Left lung (tissue), 10 donors: ENCODE results near the gene DLG2. TPM values are rescaled to one million over a fixed set of nuclear protein-coding genes. Genes with fewer than 3 reads are reported as not detected.

Experiments used
- ATAC-seq: fragments of 200-7000 bp; cut with Tn5 transposase; one replicate; pipeline ENCODE4 v1.9.1; 2020; ENCODE audit warnings: moderate library complexity
- DNase-seq, 4 donors: peaks; one replicate each; pipeline ENCODE4 v3.0.0-alpha.2; 2013 to 2020
- H3K27ac ChIP-seq, 2 donors: fragments of 200-600 bp; sonication (generic) in 1 of 2; one replicate each; pipeline versions ENCODE4 v1.5.0 to v1.8.0; 2020 to 2021
- H3K27me3 ChIP-seq, 2 donors: fragments of 200-600 bp; sonication (generic) in 1 of 2; one replicate each; pipeline versions ENCODE4 v1.5.0 to v1.8.0; 2020 to 2021
- H3K36me3 ChIP-seq, 2 donors: fragments of 200-600 bp; sonication (generic) in 1 of 2; one replicate each; pipeline versions ENCODE4 v1.5.0 to v1.8.0; 2020 to 2021
- H3K4me1 ChIP-seq, 2 donors: fragments of 200-600 bp; one replicate each; pipeline ENCODE4 v1.8.0; 2021
- H3K4me3 ChIP-seq, 2 donors: fragments of 200-600 bp; sonication (generic) in 1 of 2; one replicate each; pipeline versions ENCODE4 v1.5.0 to v1.8.0; 2020 to 2021; ENCODE audit warnings: mild to moderate bottlenecking in 1 of 2
- H3K9me3 ChIP-seq, 2 donors: fragments of 200-600 bp; sonication (generic) in 1 of 2; one replicate each; pipeline versions ENCODE4 v1.5.0 to v1.8.0; 2020 to 2021
- intact Hi-C, 2 donors: fragments of 100-400 bp; cut with DNase I; formaldehyde crosslinking; loops; one replicate each; pipeline versions ENCODE4 v1.11.2 to v1.14.2; 2022
- polyA plus RNA-seq, 6 donors: library from polyadenylated mRNA; unstranded; fragments of 120-200 nt; gene quantifications; one replicate each; pipeline ENCODE4 v1.2.1, GENCODE V29; 2013; ENCODE audit not compliant: insufficient read length in 6 of 6
- total RNA-seq, 2 donors: library from RNA; stranded (reverse); fragmentation: NEBNext Ultra II Directional; extraction: Animal tissue kit (Norgen Biotek cat#: 25700); gene quantifications; one replicate each; pipeline ENCODE4 v1.2.1, GENCODE V29; 2021
- TF ChIP-seq, protein P1 (sequence below), 2 donors: fragments of 200-600 bp; sonication (generic) in 1 of 2; IDR thresholded peaks; one replicate each; pipeline versions ENCODE4 v1.5.0 to v1.8.0; 2021; ENCODE audit warnings: antibody characterized with exemption in 2 of 2
- donor health status: DM: no; HTN: yes; CAD: no.
- donor health status: DM: no; HTN: no; CAD: no.

The DLG2 gene
- total and polyA plus RNA-seq, 8 donors, result 4.5 to 15.0 (median 8.6) TPM

DNA sequence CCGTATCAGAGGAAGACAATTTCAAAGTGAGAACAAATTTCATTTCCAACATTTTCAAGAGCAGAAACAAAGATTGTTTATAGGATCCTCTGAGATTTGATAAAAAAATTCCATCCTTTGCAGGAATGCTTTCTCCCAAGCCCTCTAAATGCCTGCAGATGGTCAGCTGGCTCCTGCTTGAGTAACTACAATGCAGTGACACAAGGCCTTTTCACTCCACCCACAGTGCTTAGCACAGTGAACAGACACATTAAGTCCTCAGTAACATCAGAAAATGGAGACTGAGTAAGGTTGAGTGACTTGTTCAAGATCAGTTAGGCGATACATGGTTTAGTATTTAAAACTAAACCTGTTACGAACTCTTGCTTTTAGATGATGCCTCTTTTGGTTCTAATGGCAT lies 1813.8 kb downstream of the DLG2 start:
- TF ChIP-seq, protein P1, sequence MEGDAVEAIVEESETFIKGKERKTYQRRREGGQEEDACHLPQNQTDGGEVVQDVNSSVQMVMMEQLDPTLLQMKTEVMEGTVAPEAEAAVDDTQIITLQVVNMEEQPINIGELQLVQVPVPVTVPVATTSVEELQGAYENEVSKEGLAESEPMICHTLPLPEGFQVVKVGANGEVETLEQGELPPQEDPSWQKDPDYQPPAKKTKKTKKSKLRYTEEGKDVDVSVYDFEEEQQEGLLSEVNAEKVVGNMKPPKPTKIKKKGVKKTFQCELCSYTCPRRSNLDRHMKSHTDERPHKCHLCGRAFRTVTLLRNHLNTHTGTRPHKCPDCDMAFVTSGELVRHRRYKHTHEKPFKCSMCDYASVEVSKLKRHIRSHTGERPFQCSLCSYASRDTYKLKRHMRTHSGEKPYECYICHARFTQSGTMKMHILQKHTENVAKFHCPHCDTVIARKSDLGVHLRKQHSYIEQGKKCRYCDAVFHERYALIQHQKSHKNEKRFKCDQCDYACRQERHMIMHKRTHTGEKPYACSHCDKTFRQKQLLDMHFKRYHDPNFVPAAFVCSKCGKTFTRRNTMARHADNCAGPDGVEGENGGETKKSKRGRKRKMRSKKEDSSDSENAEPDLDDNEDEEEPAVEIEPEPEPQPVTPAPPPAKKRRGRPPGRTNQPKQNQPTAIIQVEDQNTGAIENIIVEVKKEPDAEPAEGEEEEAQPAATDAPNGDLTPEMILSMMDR (IDR thresholded peaks at IDR 0.05), result no peak
- intact Hi-C loops, result loop anchor here in 1 of 2 donors (10.0 kb wide), 1 partner anchor 518 kb away; no protein-coding TSS in a partner anchor
- no peak for DNase-seq
- H3K4me3 ChIP-seq, result no peak overlapping the region
- H3K9me3 ChIP-seq, result no peaks in the 10 kb centered on the region
- H3K36me3 ChIP-seq, result no peaks in the 10 kb centered on the region
- no peak overlapping the region for H3K27ac ChIP-seq
- no peak for ATAC-seq
- H3K4me1 ChIP-seq, result no peaks in the 10 kb centered on the region
- H3K27me3 ChIP-seq, result no peaks in the 10 kb centered on the region

DNA sequence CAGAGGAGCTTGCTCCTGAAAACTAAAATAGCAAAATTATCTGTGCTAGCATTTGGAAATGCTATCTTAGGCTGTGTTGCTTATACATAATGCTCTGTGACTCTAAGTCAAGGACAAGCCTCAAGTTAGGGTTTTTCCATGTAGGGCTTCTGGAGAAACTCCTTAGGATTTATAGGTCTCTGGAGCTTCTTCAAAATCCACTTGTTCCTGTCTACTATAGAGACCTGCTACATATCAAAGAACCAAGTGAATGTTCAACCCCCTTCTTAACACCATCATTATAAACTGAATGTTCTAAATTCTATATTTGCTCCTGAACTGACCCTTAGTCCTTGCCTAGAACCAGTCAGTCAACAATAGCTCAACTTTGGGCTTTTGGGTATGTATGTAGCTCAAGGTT lies 1817.9 kb downstream of the DLG2 start:
- TF ChIP-seq, protein P1 (IDR thresholded peaks at IDR 0.05), result no peak
- ATAC-seq, result no peak

DNA sequence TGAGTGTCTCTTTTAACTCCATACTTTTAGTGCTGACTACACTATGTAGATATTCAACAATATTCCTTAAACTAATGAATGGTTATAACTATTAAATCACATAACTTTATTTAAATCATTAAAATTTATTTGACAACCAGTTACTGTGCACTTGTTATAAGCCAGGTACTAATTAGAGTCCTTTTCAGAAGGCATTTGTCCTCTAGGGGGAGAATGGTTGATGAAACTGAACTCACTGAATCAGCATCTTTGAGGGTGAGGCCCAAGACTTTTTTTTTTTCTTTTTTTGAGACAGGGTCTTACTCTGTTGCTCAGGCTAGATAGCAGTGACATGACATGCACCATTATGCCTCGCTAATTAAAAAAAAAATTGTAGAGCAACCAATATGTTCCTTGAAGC lies 1825.3 kb downstream of the DLG2 start:
- H3K9me3 ChIP-seq, result no peaks in the 10 kb centered on the region
- no peaks in the 10 kb centered on the region for H3K36me3 ChIP-seq
- no peak overlapping the region for H3K27ac ChIP-seq
- H3K4me3 ChIP-seq, result no peak overlapping the region
- H3K4me1 ChIP-seq, result no peaks in the 10 kb centered on the region
- TF ChIP-seq, protein P1 (IDR thresholded peaks at IDR 0.05), result no peak
- intact Hi-C loops, result no loop called here
- DNase-seq (no peak), ATAC-seq (no peak)
- H3K27me3 ChIP-seq, result no peaks in the 10 kb centered on the region

More for the DNA sequence above, 1817.9 kb downstream of the DLG2 start:
- DNase-seq, result no peak
- Histone ChIP-seq H3K27me3 (no peaks in the 10 kb centered on the region), H3K4me3 (no peak overlapping the region), H3K4me1 (no peaks in the 10 kb centered on the region), H3K9me3 (no peaks in the 10 kb centered on the region), H3K36me3 (no peaks in the 10 kb centered on the region), H3K27ac (no peak overlapping the region)
- intact Hi-C loops, result no loop called here

DNA sequence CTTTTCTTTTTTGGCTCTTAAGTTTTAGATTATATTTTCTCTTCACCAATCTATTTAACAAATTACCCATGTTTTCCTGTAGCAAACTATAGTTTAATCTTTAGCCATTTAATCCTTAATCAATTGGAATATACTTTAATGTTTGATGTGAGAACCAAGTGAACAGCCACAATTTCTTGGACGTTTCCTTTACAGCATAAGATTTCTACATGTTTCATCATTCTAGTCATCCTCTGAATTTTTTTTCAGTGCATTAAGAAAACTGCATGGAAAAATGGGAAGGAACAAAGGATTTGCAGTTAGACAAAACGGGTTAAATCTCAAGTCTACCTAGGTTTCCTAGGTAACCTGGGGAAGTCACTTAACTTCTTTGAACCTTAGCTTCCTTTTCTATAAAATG lies 1833.8 kb downstream of the DLG2 start:
- intact Hi-C loops, result no loop called here
- no peak overlapping the region for H3K27ac ChIP-seq
- H3K9me3 ChIP-seq, result no peaks in the 10 kb centered on the region
- DNase-seq (no peak), ATAC-seq (no peak)
- TF ChIP-seq, protein P1 (IDR thresholded peaks at IDR 0.05), result no peak
- H3K4me1 ChIP-seq, result no peaks in the 10 kb centered on the region
- no peaks in the 10 kb centered on the region for H3K36me3 ChIP-seq
- no peak overlapping the region for H3K4me3 ChIP-seq
- no peaks in the 10 kb centered on the region for H3K27me3 ChIP-seq

DNA sequence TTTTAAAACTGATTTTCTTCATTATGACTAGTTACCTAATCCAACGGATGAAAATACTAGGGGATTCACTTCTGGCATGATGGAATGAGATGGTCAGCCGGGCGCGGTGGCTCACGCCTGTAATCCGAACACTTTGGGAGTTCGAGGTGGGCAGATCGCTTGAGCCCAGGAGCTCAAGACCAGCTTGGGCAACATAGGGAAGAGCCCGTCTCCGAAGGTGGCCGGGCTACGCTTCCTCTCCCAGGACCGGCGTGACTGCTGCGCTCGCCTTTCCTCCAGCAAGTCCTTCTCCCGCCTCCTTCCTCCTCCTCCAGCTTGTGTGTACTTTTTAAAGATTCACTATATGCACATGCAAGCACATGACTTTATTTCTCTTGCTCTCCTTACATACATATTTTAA lies 1835.6 kb downstream of the DLG2 start:
- Histone ChIP-seq H3K36me3 (no peaks in the 10 kb centered on the region), H3K9me3 (no peaks in the 10 kb centered on the region), H3K27ac (no peak overlapping the region), H3K27me3 (no peaks in the 10 kb centered on the region), H3K4me1 (no peaks in the 10 kb centered on the region), H3K4me3 (no peak overlapping the region)
- intact Hi-C loops, result no loop called here
- TF ChIP-seq, protein P1 (IDR thresholded peaks at IDR 0.05), result no peak
- no peak for ATAC-seq
- DNase-seq, result no peak
